ENCODE results near the gene C11orf97.

- no peak for TF ChIP-seq CTCF (IDR thresholded peaks at IDR 0.05)
- TF ChIP-seq POLR2A (IDR thresholded peaks at IDR 0.05) = no peak
Measured at GRCh38 chr11:94481342-94481741, 30.9 kb upstream of the C11orf97 start.
